Kidney (tissue), 14 donors: ENCODE data around the gene C10orf67. TPM values are rescaled to one million over a fixed set of nuclear protein-coding genes. Genes with fewer than 3 reads are reported as not detected.
A peak's percentile ranks its signal among the peaks of the same experiment; 100 is the strongest.
"Not testable (repeated sequence)": the region's sequence is repeated elsewhere in the genome, so short reads cannot be mapped to it uniquely, and the experiment has no call there.

Experiments
- DNase-seq, 5 donors: peaks; one replicate each; pipeline ENCODE4 v3.0.0-alpha.2; 2013 to 2020
- FAIRE-seq: peaks from 2 replicates; lab custom pipeline; 2012; peaks lifted over from hg19 to GRCh38; lab: Jason Lieb, UNC
- H3K27ac ChIP-seq, 2 donors: one replicate each; pipeline ENCODE4 v1.7.0; 2013; ENCODE audit warnings: low read depth in 2 of 2, low read length in 2 of 2, inconsistent platforms in 1 of 2
- H3K27me3 ChIP-seq: one replicate; pipeline ENCODE4 v1.7.1; 2013; ENCODE audit warnings: low read length, inconsistent platforms; ENCODE audit not compliant: control insufficient read depth, insufficient read depth
- H3K36me3 ChIP-seq, 3 donors: one replicate each; pipeline versions ENCODE4 v1.7.0 to v1.7.1; 2013; ENCODE audit warnings: low read length in 3 of 3, control low read depth in 1 of 3, inconsistent platforms in 1 of 3; ENCODE audit not compliant: insufficient read depth in 3 of 3, control insufficient read depth in 2 of 3
- H3K4me1 ChIP-seq, 3 donors: one replicate each; pipeline versions ENCODE4 v1.7.0 to v1.7.1; 2013; ENCODE audit warnings: low read length in 3 of 3, inconsistent platforms in 1 of 3, low read depth in 1 of 3; ENCODE audit not compliant: control insufficient read depth in 2 of 3, insufficient read depth in 2 of 3
- H3K4me3 ChIP-seq, 3 donors: one replicate each; pipeline versions ENCODE4 v1.7.0 to v1.8.1; 2013; ENCODE audit warnings: low read length in 3 of 3, control low read depth in 1 of 3, inconsistent platforms in 1 of 3
- H3K9ac ChIP-seq, 3 donors: one replicate each; pipeline versions ENCODE4 v1.7.0 to v1.7.1; 2013; ENCODE audit warnings: low read length in 3 of 3, control low read depth in 1 of 3, inconsistent platforms in 1 of 3
- H3K9me3 ChIP-seq, 3 donors: one replicate each; pipeline versions ENCODE4 v1.7.0 to v1.7.1; 2013; ENCODE audit warnings: low read length in 3 of 3, control low read depth in 1 of 3, inconsistent platforms in 1 of 3; ENCODE audit not compliant: control insufficient read depth in 2 of 3, insufficient read depth in 1 of 3
- CTCF ChIP-seq: IDR thresholded peaks from 3 replicates; pipeline ENCODE4 v1.5.1; 2012; ENCODE audit warnings: mild to moderate bottlenecking, moderate library complexity, borderline replicate concordance; ENCODE audit not compliant: insufficient read depth; ENCODE audit errors: extremely low read depth
- intact Hi-C: fragments of 100-400 bp; cut with DNase I; formaldehyde crosslinking; loops from one replicate; pipeline ENCODE4 v1.11.1; 2022
- polyA plus RNA-seq: library from polyadenylated mRNA; stranded (reverse); fragments of 350-450 nt; fragmentation: Illumina TruSeq; extraction: RNeasy Lipid Tissue Mini Kit (QIAGEN cat#74804); gene quantifications from one replicate; pipeline ENCODE4 v1.2.3, GENCODE V29; 2014; ENCODE audit warnings: low read depth, low replicate concordance; ENCODE audit not compliant: insufficient read depth
- total RNA-seq: library from RNA; stranded (reverse); fragmentation: NEBNext Ultra II Directional; extraction: Animal tissue kit (Norgen Biotek cat#: 25700); gene quantifications from one replicate; pipeline ENCODE4 v1.2.1, GENCODE V29; 2021
- donor health status: control.
- donor health status: control.
- donor health status: control.
- donor health status: control.
- donor health status: control.
- donor health status: DM: yes; HTN: yes; CAD: no.
- donor health status: Normal renal cell carcinoma (clear cell type).

C10orf67 gene
- total and polyA plus RNA-seq, 2 donors from 2014 or later = 1.1 to 1.6 TPM

- Histone ChIP-seq H3K9ac (no peak overlapping the region), H3K9me3 (no peaks in the 10 kb centered on the region), H3K36me3 (no peaks in the 10 kb centered on the region), H3K4me1 (peaks cover 3 to 13% (median 7%) of the 10 kb centered on the region in 3 donors), H3K4me3 (peak overlapping the region in 2 of 3 donors; percentile 12 to 26), H3K27me3 (no peaks in the 10 kb centered on the region), H3K27ac (peak overlapping the region; percentile 66 to 82)
- TF ChIP-seq CTCF = no peak
- intact Hi-C loops = no loop called here
- DNase-seq (peak in 4 of 5 donors; percentile 48 to 86 (median 69)), FAIRE-seq (peak; percentile 29)
Observed at GRCh38 chr10:23367896-23368595, 23.4 kb upstream of the C10orf67 start.

GRCh38 chr10:23365417-23366030 is 20.9 kb upstream of the C10orf67 start:
- H3K9me3 ChIP-seq, intact Hi-C loops, H3K36me3 ChIP-seq, H3K4me3 ChIP-seq, H3K9ac ChIP-seq, DNase-seq, H3K27ac ChIP-seq, FAIRE-seq, H3K27me3 ChIP-seq: not testable (repeated sequence)
- H3K4me1 ChIP-seq = peaks cover 3 to 13% (median 7%) of the 10 kb centered on the region in 3 donors

- DNase-seq (no peak), FAIRE-seq (no peak)
- Histone ChIP-seq H3K36me3 (no peaks in the 10 kb centered on the region), H3K9ac (no peak overlapping the region), H3K27me3 (no peaks in the 10 kb centered on the region), H3K27ac (no peak overlapping the region), H3K4me1 (peaks cover 3 to 13% (median 5%) of the 10 kb centered on the region in 3 donors), H3K4me3 (no peak overlapping the region), H3K9me3 (no peaks in the 10 kb centered on the region)
- TF ChIP-seq CTCF = no peak
- intact Hi-C loops = no loop called here
Observed at GRCh38 chr10:23364378-23364777, 19.8 kb upstream of the C10orf67 start.

GRCh38 chr10:23363793-23364135 is 19.2 kb upstream of the C10orf67 start:
- DNase-seq (no peak), FAIRE-seq (no peak)
- H3K9me3 ChIP-seq = no peaks in the 10 kb centered on the region
- H3K9ac ChIP-seq = no peak overlapping the region
- intact Hi-C loops = no loop called here
- H3K36me3 ChIP-seq = no peaks in the 10 kb centered on the region
- H3K4me3 ChIP-seq = no peak overlapping the region
- no peaks in the 10 kb centered on the region for H3K27me3 ChIP-seq
- no peak overlapping the region for H3K27ac ChIP-seq
- H3K4me1 ChIP-seq = peaks cover 2 to 10% (median 4%) of the 10 kb centered on the region in 3 donors
- TF ChIP-seq CTCF = no peak
